Measurements from ENCODE around the gene MAN2A2.

DNA sequence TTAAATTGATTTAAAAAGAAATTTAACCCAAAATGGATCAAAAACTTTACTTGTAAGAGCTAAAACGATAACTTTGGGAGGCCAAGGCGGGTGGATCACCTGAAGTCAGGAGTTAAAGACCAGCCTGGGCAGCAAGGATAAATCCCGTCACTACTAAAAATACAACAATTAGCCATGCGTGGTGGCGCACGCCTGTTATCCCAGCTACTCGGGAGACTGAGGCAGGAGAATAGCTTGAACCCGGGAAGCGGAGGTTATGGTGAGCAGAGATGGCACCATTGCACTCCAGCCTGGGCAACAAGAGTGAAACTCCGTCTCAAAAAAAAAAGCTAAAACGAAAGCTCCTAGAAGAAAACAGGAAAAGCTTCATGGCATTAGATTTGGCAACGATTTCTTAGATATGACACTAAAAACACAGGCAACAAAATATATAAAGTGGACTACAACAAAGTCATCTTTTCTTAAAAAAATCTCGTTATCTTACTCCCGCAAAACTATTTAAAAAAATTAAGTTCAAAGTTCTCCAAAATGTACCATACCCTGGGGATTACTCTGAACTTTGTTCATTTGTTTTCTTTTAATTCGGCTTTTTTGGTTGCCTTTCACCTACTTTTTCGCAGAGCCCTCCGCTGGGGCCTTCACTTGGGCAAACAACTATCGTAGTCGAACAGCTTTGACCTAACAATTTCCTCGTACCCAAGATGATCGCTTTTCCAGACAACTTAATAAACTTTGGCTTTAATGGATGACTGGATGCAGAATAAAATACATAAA, 26.3 kb downstream of the MAN2A2 start:
- TF ChIP-seq ZNF565 (CRISPR knock-in tag; conservative IDR thresholded peaks at IDR 0.05; ENCODE audit: low read depth) (no peak), ZFP30 (CRISPR knock-in tag; IDR thresholded peaks at IDR 0.05) (no peak), TOX (CRISPR knock-in tag; IDR thresholded peaks at IDR 0.05; ENCODE audit: borderline replicate concordance) (no peak), PPARA (CRISPR knock-in tag; IDR thresholded peaks at IDR 0.05; ENCODE audit: borderline replicate concordance) (no peak), ZNF8 (CRISPR knock-in tag; IDR thresholded peaks at IDR 0.05) (no peak), RARB (CRISPR knock-in tag; IDR thresholded peaks at IDR 0.05) (no peak), ISL1 (CRISPR knock-in tag; IDR thresholded peaks at IDR 0.05) (no peak), BACH2 (CRISPR knock-in tag; IDR thresholded peaks at IDR 0.05; ENCODE audit: borderline replicate concordance) (no peak), ESRRG (CRISPR knock-in tag; IDR thresholded peaks at IDR 0.05) (no peak), SNAI2 (CRISPR knock-in tag; IDR thresholded peaks at IDR 0.05) (no peak)
- TF ChIP-seq, protein P1, sequence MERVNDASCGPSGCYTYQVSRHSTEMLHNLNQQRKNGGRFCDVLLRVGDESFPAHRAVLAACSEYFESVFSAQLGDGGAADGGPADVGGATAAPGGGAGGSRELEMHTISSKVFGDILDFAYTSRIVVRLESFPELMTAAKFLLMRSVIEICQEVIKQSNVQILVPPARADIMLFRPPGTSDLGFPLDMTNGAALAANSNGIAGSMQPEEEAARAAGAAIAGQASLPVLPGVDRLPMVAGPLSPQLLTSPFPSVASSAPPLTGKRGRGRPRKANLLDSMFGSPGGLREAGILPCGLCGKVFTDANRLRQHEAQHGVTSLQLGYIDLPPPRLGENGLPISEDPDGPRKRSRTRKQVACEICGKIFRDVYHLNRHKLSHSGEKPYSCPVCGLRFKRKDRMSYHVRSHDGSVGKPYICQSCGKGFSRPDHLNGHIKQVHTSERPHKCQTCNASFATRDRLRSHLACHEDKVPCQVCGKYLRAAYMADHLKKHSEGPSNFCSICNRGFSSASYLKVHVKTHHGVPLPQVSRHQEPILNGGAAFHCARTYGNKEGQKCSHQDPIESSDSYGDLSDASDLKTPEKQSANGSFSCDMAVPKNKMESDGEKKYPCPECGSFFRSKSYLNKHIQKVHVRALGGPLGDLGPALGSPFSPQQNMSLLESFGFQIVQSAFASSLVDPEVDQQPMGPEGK (CRISPR knock-in tag; IDR thresholded peaks at IDR 0.05; ENCODE audit: borderline replicate concordance), result no peak
- TF ChIP-seq, protein P2, sequence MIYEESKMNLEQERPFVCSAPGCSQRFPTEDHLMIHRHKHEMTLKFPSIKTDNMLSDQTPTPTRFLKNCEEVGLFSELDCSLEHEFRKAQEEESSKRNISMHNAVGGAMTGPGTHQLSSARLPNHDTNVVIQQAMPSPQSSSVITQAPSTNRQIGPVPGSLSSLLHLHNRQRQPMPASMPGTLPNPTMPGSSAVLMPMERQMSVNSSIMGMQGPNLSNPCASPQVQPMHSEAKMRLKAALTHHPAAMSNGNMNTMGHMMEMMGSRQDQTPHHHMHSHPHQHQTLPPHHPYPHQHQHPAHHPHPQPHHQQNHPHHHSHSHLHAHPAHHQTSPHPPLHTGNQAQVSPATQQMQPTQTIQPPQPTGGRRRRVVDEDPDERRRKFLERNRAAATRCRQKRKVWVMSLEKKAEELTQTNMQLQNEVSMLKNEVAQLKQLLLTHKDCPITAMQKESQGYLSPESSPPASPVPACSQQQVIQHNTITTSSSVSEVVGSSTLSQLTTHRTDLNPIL (CRISPR knock-in tag; IDR thresholded peaks at IDR 0.05; ENCODE audit: low read depth), result no peak
- TF ChIP-seq, protein P3, sequence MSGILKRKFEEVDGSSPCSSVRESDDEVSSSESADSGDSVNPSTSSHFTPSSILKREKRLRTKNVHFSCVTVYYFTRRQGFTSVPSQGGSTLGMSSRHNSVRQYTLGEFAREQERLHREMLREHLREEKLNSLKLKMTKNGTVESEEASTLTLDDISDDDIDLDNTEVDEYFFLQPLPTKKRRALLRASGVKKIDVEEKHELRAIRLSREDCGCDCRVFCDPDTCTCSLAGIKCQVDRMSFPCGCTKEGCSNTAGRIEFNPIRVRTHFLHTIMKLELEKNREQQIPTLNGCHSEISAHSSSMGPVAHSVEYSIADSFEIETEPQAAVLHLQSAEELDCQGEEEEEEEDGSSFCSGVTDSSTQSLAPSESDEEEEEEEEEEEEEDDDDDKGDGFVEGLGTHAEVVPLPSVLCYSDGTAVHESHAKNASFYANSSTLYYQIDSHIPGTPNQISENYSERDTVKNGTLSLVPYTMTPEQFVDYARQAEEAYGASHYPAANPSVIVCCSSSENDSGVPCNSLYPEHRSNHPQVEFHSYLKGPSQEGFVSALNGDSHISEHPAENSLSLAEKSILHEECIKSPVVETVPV (CRISPR knock-in tag; IDR thresholded peaks at IDR 0.05), result no peak
- TF ChIP-seq, protein P4, sequence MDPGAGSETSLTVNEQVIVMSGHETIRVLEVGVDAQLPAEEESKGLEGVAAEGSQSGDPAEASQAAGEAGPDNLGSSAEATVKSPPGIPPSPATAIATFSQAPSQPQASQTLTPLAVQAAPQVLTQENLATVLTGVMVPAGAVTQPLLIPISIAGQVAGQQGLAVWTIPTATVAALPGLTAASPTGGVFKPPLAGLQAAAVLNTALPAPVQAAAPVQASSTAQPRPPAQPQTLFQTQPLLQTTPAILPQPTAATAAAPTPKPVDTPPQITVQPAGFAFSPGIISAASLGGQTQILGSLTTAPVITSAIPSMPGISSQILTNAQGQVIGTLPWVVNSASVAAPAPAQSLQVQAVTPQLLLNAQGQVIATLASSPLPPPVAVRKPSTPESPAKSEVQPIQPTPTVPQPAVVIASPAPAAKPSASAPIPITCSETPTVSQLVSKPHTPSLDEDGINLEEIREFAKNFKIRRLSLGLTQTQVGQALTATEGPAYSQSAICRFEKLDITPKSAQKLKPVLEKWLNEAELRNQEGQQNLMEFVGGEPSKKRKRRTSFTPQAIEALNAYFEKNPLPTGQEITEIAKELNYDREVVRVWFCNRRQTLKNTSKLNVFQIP (CRISPR knock-in tag; IDR thresholded peaks at IDR 0.05; ENCODE audit: borderline replicate concordance, low read depth), result no peak

Data from SK-N-SH treated with all-trans-retinoic acid at 6 μM for 48 hours (cell line).